Fibroblast of lung (primary cell): ENCODE measurements around the gene NKAIN2. TPM values are rescaled to one million over a fixed set of nuclear protein-coding genes. Genes with fewer than 3 reads are reported as not detected.

Experiments used
- DNase-seq, 2 donors: peaks; one replicate each; pipeline versions ENCODE4 v3.0.0 to v3.0.0-alpha.2; 2010; ENCODE audit warnings: low read depth in 2 of 2
- H2AFZ ChIP-seq: 2 replicates; pipeline ENCODE4 v1.5.1; 2012; ENCODE audit warnings: low read length, control low read depth, inconsistent platforms
- H3K27ac ChIP-seq: 2 replicates; pipeline ENCODE4 v1.5.1; 2011; ENCODE audit warnings: low read length, control low read depth; ENCODE audit not compliant: insufficient read depth
- H3K27me3 ChIP-seq: 2 replicates; pipeline ENCODE4 v1.5.1; 2011; ENCODE audit warnings: mild to moderate bottlenecking, low read length; ENCODE audit not compliant: control insufficient read depth, insufficient read depth
- H3K36me3 ChIP-seq: 2 replicates; pipeline ENCODE4 v1.5.1; 2011; ENCODE audit warnings: low read length; ENCODE audit not compliant: control insufficient read depth, insufficient read depth
- H3K4me1 ChIP-seq: 2 replicates; pipeline ENCODE4 v1.5.1; 2011; ENCODE audit warnings: low read length; ENCODE audit not compliant: control insufficient read depth, insufficient read depth; ENCODE audit errors: extremely low read depth
- H3K4me2 ChIP-seq: 2 replicates; pipeline ENCODE4 v1.5.1; 2011; ENCODE audit warnings: low read length, control low read depth; ENCODE audit not compliant: insufficient read depth; ENCODE audit errors: extremely low read depth
- H3K4me3 ChIP-seq, 4 experiments: fragments of 200-600 bp in 1 of 4; sonication (generic) in 1 of 4; replicated peaks in 1 of 4; 2 replicates each; pipeline ENCODE4 v1.5.1; 2011 to 2016; ENCODE audit warnings: low read length in 4 of 4, low read depth in 3 of 4, mild to moderate bottlenecking in 3 of 4, control low read depth in 2 of 4, inconsistent platforms in 1 of 4, mixed read lengths in 1 of 4; ENCODE audit not compliant: insufficient read depth in 1 of 4; ENCODE audit errors: control extremely low read depth in 1 of 4
- H3K79me2 ChIP-seq: 2 replicates; pipeline ENCODE4 v1.5.1; 2012; ENCODE audit warnings: mild to moderate bottlenecking, low read length, inconsistent platforms; ENCODE audit not compliant: control insufficient read depth, insufficient read depth
- H3K9ac ChIP-seq: 2 replicates; pipeline ENCODE4 v1.5.1; 2011; ENCODE audit warnings: mild to moderate bottlenecking, low read length, control low read depth; ENCODE audit not compliant: insufficient read depth
- H3K9me3 ChIP-seq: 2 replicates; pipeline ENCODE4 v1.5.1; 2012; ENCODE audit warnings: low read depth, low read length; ENCODE audit not compliant: control insufficient read depth, insufficient read depth
- H4K20me1 ChIP-seq: 2 replicates; pipeline ENCODE4 v1.5.1; 2011; ENCODE audit warnings: low read length; ENCODE audit not compliant: control insufficient read depth, insufficient read depth; ENCODE audit errors: extremely low read depth
- CTCF ChIP-seq, 2 donors: IDR thresholded peaks in 1 of 2; conservative IDR thresholded peaks in 1 of 2; 1 replicate in 1 of 2; 2 replicates in 1 of 2; pipeline ENCODE4 v1.5.1; 2011 to 2012; ENCODE audit warnings: low read length in 2 of 2, control low read depth in 1 of 2, inconsistent platforms in 1 of 2, low read depth in 1 of 2, mild to moderate bottlenecking in 1 of 2
- EZH2 ChIP-seq: IDR thresholded peaks from 2 replicates; pipeline ENCODE4 v1.5.1; 2012; ENCODE audit warnings: low read length, control low read depth, mild to moderate bottlenecking; ENCODE audit errors: missing control alignments
- polyA plus RNA-seq, 2 donors: library from polyadenylated mRNA; depleted of rRNA in 1 of 2; stranded (reverse) in 1 of 2; unstranded in 1 of 2; fragments of >200 nt; gene quantifications; 2 replicates each; pipeline ENCODE4 v1.2.1, GENCODE V29; 2011 to 2012; ENCODE audit warnings: missing spikeins in 1 of 2
- total RNA-seq: library from RNA; depleted of rRNA; stranded (reverse); fragments of >200 nt; gene quantifications from 2 replicates; pipeline ENCODE4 v1.2.1, GENCODE V29; 2014

The NKAIN2 gene
- total and polyA plus RNA-seq, 2 donors (not counting 1 experiment from before 2014, with no cell fraction given) = not detected

- no peak for DNase-seq
- no peaks in the 10 kb centered on the region for H3K9me3 ChIP-seq
- no peaks in the 10 kb centered on the region for H3K36me3 ChIP-seq
- H3K27ac ChIP-seq = no peak overlapping the region
- no peaks in the 10 kb centered on the region for H3K79me2 ChIP-seq
- H2AFZ ChIP-seq = no peak overlapping the region
- no peaks in the 10 kb centered on the region for H3K4me1 ChIP-seq
- H4K20me1 ChIP-seq = no peaks in the 10 kb centered on the region
- no peaks in the 10 kb centered on the region for H3K27me3 ChIP-seq
- H3K4me3 ChIP-seq = no peak overlapping the region
- no peak overlapping the region for H3K9ac ChIP-seq
- TF ChIP-seq CTCF (conservative IDR thresholded peaks at IDR 0.05 in 1 of 2, IDR thresholded peaks at IDR 0.05 in 1 of 2; ENCODE audit: low read depth in 1 of 2, low read length in 2 of 2) (no peak), EZH2 (no peak)
- no peak overlapping the region for H3K4me2 ChIP-seq
Observed at GRCh38 chr6:124432620-124433019, 629.0 kb downstream of the NKAIN2 start.

- Histone ChIP-seq H4K20me1 (no peaks in the 10 kb centered on the region), H3K36me3 (no peaks in the 10 kb centered on the region), H3K27me3 (no peaks in the 10 kb centered on the region), H3K4me1 (no peaks in the 10 kb centered on the region), H2AFZ (no peak overlapping the region), H3K9ac (no peak overlapping the region), H3K27ac (no peak overlapping the region), H3K79me2 (no peaks in the 10 kb centered on the region), H3K4me2 (no peak overlapping the region), H3K4me3 (no peak overlapping the region), H3K9me3 (no peaks in the 10 kb centered on the region)
- TF ChIP-seq EZH2 (no peak), CTCF (conservative IDR thresholded peaks at IDR 0.05 in 1 of 2, IDR thresholded peaks at IDR 0.05 in 1 of 2; ENCODE audit: low read depth in 1 of 2, low read length in 2 of 2) (no peak)
- DNase-seq = peak in 1 of 2 donors; percentile 19
Observed at GRCh38 chr6:124433387-124434160, 629.9 kb downstream of the NKAIN2 start.

- no peak overlapping the region for H2AFZ ChIP-seq
- H4K20me1 ChIP-seq = no peaks in the 10 kb centered on the region
- no peaks in the 10 kb centered on the region for H3K4me1 ChIP-seq
- DNase-seq = peak in 1 of 2 donors; percentile 80
- H3K79me2 ChIP-seq = no peaks in the 10 kb centered on the region
- TF ChIP-seq EZH2 (no peak), CTCF (conservative IDR thresholded peaks at IDR 0.05 in 1 of 2, IDR thresholded peaks at IDR 0.05 in 1 of 2; ENCODE audit: low read depth in 1 of 2, low read length in 2 of 2) (no peak)
- H3K27me3 ChIP-seq = no peaks in the 10 kb centered on the region
- H3K9me3 ChIP-seq = no peaks in the 10 kb centered on the region
- no peak overlapping the region for H3K27ac ChIP-seq
- no peaks in the 10 kb centered on the region for H3K36me3 ChIP-seq
- no peak overlapping the region for H3K4me2 ChIP-seq
- no peak overlapping the region for H3K4me3 ChIP-seq
- no peak overlapping the region for H3K9ac ChIP-seq
Observed at GRCh38 chr6:124434421-124434820, 630.8 kb downstream of the NKAIN2 start.
